DND-41 (cell line): ENCODE data around the gene DOP1B.

ENCODE experiments used
- EZH2 ChIP-seq: IDR thresholded peaks from 3 replicates; pipeline ENCODE4 v1.6.1; 2012; ENCODE audit warnings: borderline replicate concordance, low read depth, mild to moderate bottlenecking, moderate library complexity, low read length, inconsistent platforms; ENCODE audit not compliant: severe bottlenecking
- TF ChIP-seq, protein P1 (sequence below): IDR thresholded peaks from 2 replicates; pipeline ENCODE4 v1.5.1; 2012; ENCODE audit warnings: borderline replicate concordance, low read length, moderate library complexity, mild to moderate bottlenecking; ENCODE audit not compliant: poor library complexity, severe bottlenecking; ENCODE audit errors: extremely low read depth

DNA sequence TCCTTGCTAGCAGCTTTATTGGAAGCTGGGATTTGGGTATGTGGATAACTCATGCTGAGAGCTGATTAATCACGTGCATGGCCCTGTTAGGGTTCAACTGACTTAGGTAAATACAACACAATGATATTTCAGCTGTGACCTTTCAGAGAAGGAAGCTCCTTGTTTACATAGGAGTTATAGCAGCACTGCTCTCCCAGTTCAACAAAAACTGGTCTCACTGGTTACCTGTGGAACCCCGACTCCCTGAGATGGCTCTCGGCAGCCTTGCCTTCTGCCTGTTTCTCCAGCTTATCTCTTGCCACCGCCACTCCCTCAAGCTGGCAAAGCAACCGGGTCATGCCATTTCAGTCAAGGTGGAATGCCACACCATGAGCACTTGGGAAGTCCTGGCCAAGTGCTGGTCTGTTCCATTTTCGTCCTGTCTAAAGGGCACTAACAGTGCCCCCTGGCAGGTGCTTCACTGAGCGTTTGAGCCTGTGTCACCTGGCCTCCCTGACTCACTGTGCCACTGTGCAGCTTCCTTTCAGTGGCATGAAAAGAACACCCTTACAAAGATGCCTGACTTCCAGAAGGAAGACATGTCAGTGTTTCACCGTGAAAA is 31.6 kb downstream of the DOP1B start:
- TF ChIP-seq, protein P1, sequence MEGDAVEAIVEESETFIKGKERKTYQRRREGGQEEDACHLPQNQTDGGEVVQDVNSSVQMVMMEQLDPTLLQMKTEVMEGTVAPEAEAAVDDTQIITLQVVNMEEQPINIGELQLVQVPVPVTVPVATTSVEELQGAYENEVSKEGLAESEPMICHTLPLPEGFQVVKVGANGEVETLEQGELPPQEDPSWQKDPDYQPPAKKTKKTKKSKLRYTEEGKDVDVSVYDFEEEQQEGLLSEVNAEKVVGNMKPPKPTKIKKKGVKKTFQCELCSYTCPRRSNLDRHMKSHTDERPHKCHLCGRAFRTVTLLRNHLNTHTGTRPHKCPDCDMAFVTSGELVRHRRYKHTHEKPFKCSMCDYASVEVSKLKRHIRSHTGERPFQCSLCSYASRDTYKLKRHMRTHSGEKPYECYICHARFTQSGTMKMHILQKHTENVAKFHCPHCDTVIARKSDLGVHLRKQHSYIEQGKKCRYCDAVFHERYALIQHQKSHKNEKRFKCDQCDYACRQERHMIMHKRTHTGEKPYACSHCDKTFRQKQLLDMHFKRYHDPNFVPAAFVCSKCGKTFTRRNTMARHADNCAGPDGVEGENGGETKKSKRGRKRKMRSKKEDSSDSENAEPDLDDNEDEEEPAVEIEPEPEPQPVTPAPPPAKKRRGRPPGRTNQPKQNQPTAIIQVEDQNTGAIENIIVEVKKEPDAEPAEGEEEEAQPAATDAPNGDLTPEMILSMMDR: no peak
- no peak for TF ChIP-seq EZH2
